Neural cell (in vitro differentiated cells): ENCODE data around the gene KCNQ5.

Source experiments
- CTCF ChIP-seq: fragments of 450-650 bp; IDR thresholded peaks from 2 replicates; pipeline ENCODE4 v1.5.1; 2014; ENCODE audit warnings: antibody characterized with exemption, mild to moderate bottlenecking, moderate library complexity; ENCODE audit not compliant: poor library complexity, severe bottlenecking
- EP300 ChIP-seq: fragments of 450-650 bp; conservative IDR thresholded peaks from 2 replicates; pipeline ENCODE4 v1.6.1; 2014; ENCODE audit warnings: antibody characterized with exemption, mild to moderate bottlenecking, moderate library complexity; ENCODE audit not compliant: poor library complexity, severe bottlenecking
- RAD21 ChIP-seq: fragments of 450-650 bp; conservative IDR thresholded peaks from 2 replicates; pipeline ENCODE4 v1.6.1; 2014; ENCODE audit warnings: antibody characterized with exemption, mild to moderate bottlenecking, moderate library complexity
- SMC3 ChIP-seq: fragments of 450-650 bp; conservative IDR thresholded peaks from 2 replicates; pipeline ENCODE4 v1.6.1; 2014; ENCODE audit warnings: antibody characterized with exemption, mild to moderate bottlenecking, moderate library complexity; ENCODE audit not compliant: poor library complexity
- TAF1 ChIP-seq: IDR thresholded peaks from 2 replicates; pipeline ENCODE4 v1.6.1; 2012; ENCODE audit warnings: low read depth

GRCh38 chr6:72819609-72820008, 197.7 kb downstream of the KCNQ5 start:
- TF ChIP-seq CTCF (no peak), RAD21 (no peak), SMC3 (no peak), EP300 (no peak), TAF1 (no peak)
